Stimulated activated effector memory CD8-positive, alpha-beta T cell treated with anti-CD3 and anti-CD28 coated beads, Interleukin-12 subunit alpha, Interleukin-12 subunit beta, amount 100 ng/mL, for 72 hours (primary cell): ENCODE measurements around the gene C2CD2.

Experiments used
- ATAC-seq: fragments of 150-1000 bp; cut with Tn5 transposase; 2 replicates; pipeline ENCODE4 v1.10.0; 2021
- DNase-seq, 2 donors: peaks; one replicate each; pipeline ENCODE4 v3.0.0; 2021 to 2022; ENCODE audit warnings: low spot score in 2 of 2
- H3K27ac Mint-ChIP-seq: one replicate; pipeline ENCODE4 v1.8.0; 2022; ENCODE audit warnings: mild to moderate bottlenecking, mixed read lengths
- H3K36me3 Mint-ChIP-seq: one replicate; pipeline ENCODE4 v1.8.0; 2022; ENCODE audit warnings: mild to moderate bottlenecking, mixed read lengths
- H3K4me1 Mint-ChIP-seq: one replicate; pipeline ENCODE4 v1.8.0; 2022; ENCODE audit warnings: mixed read lengths
- H3K4me3 Mint-ChIP-seq: one replicate; pipeline ENCODE4 v1.8.0; 2022; ENCODE audit warnings: mild to moderate bottlenecking, mixed read lengths
- H3K9me3 Mint-ChIP-seq: one replicate; pipeline ENCODE4 v1.8.0; 2022; ENCODE audit warnings: mixed read lengths

The C2CD2 gene

GRCh38 chr21:41920476-41920875, 33.3 kb downstream of the C2CD2 start:
- Mint-ChIP-seq H3K4me1 (peaks cover 22% of the 10 kb centered on the region), H3K9me3 (no peaks in the 10 kb centered on the region), H3K36me3 (peaks cover 6% of the 10 kb centered on the region), H3K4me3 (no peak overlapping the region), H3K27ac (no peak overlapping the region)
- ATAC-seq = no peak
- DNase-seq = no peak

GRCh38 chr21:41919666-41920398, 34.0 kb downstream of the C2CD2 start:
- Mint-ChIP-seq H3K4me1 (peaks cover 21% of the 10 kb centered on the region), H3K36me3 (peaks cover 6% of the 10 kb centered on the region), H3K4me3 (no peak overlapping the region), H3K27ac (no peak overlapping the region), H3K9me3 (no peaks in the 10 kb centered on the region)
- no peak for DNase-seq
- ATAC-seq = no peak

- DNase-seq (no peak), ATAC-seq (no peak)
- no peaks in the 10 kb centered on the region for H3K9me3 Mint-ChIP-seq
- H3K4me3 Mint-ChIP-seq = no peak overlapping the region
- H3K36me3 Mint-ChIP-seq = peaks cover 6% of the 10 kb centered on the region
- H3K4me1 Mint-ChIP-seq = peaks cover 14% of the 10 kb centered on the region
- H3K27ac Mint-ChIP-seq = no peak overlapping the region
These were observed 35.1 kb downstream of the C2CD2 start for GRCh38 chr21:41918561-41919358.

GRCh38 chr21:41917531-41917930, 36.3 kb downstream of the C2CD2 start:
- H3K36me3 Mint-ChIP-seq = peaks cover 12% of the 10 kb centered on the region
- H3K4me1 Mint-ChIP-seq = peaks cover 7% of the 10 kb centered on the region
- no peak for ATAC-seq

GRCh38 chr21:41916888-41917433, 36.9 kb downstream of the C2CD2 start:
- DNase-seq = no peak
- no peak overlapping the region for H3K4me3 Mint-ChIP-seq
- peaks cover 5% of the 10 kb centered on the region for H3K4me1 Mint-ChIP-seq
- peaks cover 15% of the 10 kb centered on the region for H3K36me3 Mint-ChIP-seq
- H3K27ac Mint-ChIP-seq = peak overlapping the region; percentile 43
- no peaks in the 10 kb centered on the region for H3K9me3 Mint-ChIP-seq
- ATAC-seq = no peak

More at GRCh38 chr21:41917531-41917930, 36.3 kb downstream of the C2CD2 start:
- DNase-seq = no peak
- peak overlapping the region; percentile 43 for H3K27ac Mint-ChIP-seq
- no peak overlapping the region for H3K4me3 Mint-ChIP-seq
- H3K9me3 Mint-ChIP-seq = no peaks in the 10 kb centered on the region

GRCh38 chr21:41914965-41915364, 38.9 kb downstream of the C2CD2 start:
- no peaks in the 10 kb centered on the region for H3K4me1 Mint-ChIP-seq
- H3K4me3 Mint-ChIP-seq = no peak overlapping the region
- peaks cover 24% of the 10 kb centered on the region for H3K36me3 Mint-ChIP-seq
- H3K9me3 Mint-ChIP-seq = no peaks in the 10 kb centered on the region
- H3K27ac Mint-ChIP-seq = no peak overlapping the region
- ATAC-seq (no peak), DNase-seq (no peak)

GRCh38 chr21:41914358-41914757, 39.5 kb downstream of the C2CD2 start:
- DNase-seq (no peak), ATAC-seq (no peak)
- Mint-ChIP-seq H3K4me1 (no peaks in the 10 kb centered on the region), H3K4me3 (no peak overlapping the region), H3K27ac (no peak overlapping the region), H3K36me3 (peaks cover 27% of the 10 kb centered on the region), H3K9me3 (no peaks in the 10 kb centered on the region)

- H3K36me3 Mint-ChIP-seq = peaks cover 30% of the 10 kb centered on the region
- H3K27ac Mint-ChIP-seq = no peak overlapping the region
- ATAC-seq = no peak
- H3K4me1 Mint-ChIP-seq = no peaks in the 10 kb centered on the region
- DNase-seq = no peak
- no peaks in the 10 kb centered on the region for H3K9me3 Mint-ChIP-seq
- H3K4me3 Mint-ChIP-seq = no peak overlapping the region
These were observed 40.6 kb downstream of the C2CD2 start for GRCh38 chr21:41913230-41913629.

GRCh38 chr21:41908829-41909228, 45.0 kb downstream of the C2CD2 start:
- no peak for ATAC-seq
- H3K4me3 Mint-ChIP-seq = no peak overlapping the region
- no peak for DNase-seq
- peaks cover 29% of the 10 kb centered on the region for H3K36me3 Mint-ChIP-seq
- H3K27ac Mint-ChIP-seq = no peak overlapping the region
- H3K4me1 Mint-ChIP-seq = no peaks in the 10 kb centered on the region
- no peaks in the 10 kb centered on the region for H3K9me3 Mint-ChIP-seq

GRCh38 chr21:41907496-41908258, 46.1 kb downstream of the C2CD2 start:
- H3K36me3 Mint-ChIP-seq = peaks cover 24% of the 10 kb centered on the region
- H3K4me1 Mint-ChIP-seq = no peaks in the 10 kb centered on the region
- no peak overlapping the region for H3K4me3 Mint-ChIP-seq
- ATAC-seq (no peak), DNase-seq (no peak)
- H3K9me3 Mint-ChIP-seq = no peaks in the 10 kb centered on the region
- no peak overlapping the region for H3K27ac Mint-ChIP-seq

- ATAC-seq = no peak
- no peak overlapping the region for H3K4me3 Mint-ChIP-seq
- no peaks in the 10 kb centered on the region for H3K4me1 Mint-ChIP-seq
- no peak overlapping the region for H3K27ac Mint-ChIP-seq
- no peak for DNase-seq
- no peaks in the 10 kb centered on the region for H3K9me3 Mint-ChIP-seq
- peaks cover 17% of the 10 kb centered on the region for H3K36me3 Mint-ChIP-seq
These were observed 47.0 kb downstream of the C2CD2 start for GRCh38 chr21:41906770-41907169.

- H3K4me3 Mint-ChIP-seq = no peak overlapping the region
- H3K36me3 Mint-ChIP-seq = peaks cover 4% of the 10 kb centered on the region
- peaks cover 22% of the 10 kb centered on the region for H3K4me1 Mint-ChIP-seq
- ATAC-seq (no peak), DNase-seq (no peak)
- H3K27ac Mint-ChIP-seq = no peak overlapping the region
- H3K9me3 Mint-ChIP-seq = no peaks in the 10 kb centered on the region
These were observed 50.1 kb downstream of the C2CD2 start for GRCh38 chr21:41903559-41904351.

- H3K4me3 Mint-ChIP-seq = no peak overlapping the region
- H3K27ac Mint-ChIP-seq = no peak overlapping the region
- peaks cover 26% of the 10 kb centered on the region for H3K4me1 Mint-ChIP-seq
- no peaks in the 10 kb centered on the region for H3K9me3 Mint-ChIP-seq
- ATAC-seq (no peak), DNase-seq (no peak)
- H3K36me3 Mint-ChIP-seq = peaks cover 4% of the 10 kb centered on the region
These were observed 50.9 kb downstream of the C2CD2 start for GRCh38 chr21:41902946-41903345.

- no peak overlapping the region for H3K4me3 Mint-ChIP-seq
- ATAC-seq (no peak), DNase-seq (no peak)
- no peaks in the 10 kb centered on the region for H3K9me3 Mint-ChIP-seq
- no peak overlapping the region for H3K27ac Mint-ChIP-seq
- H3K4me1 Mint-ChIP-seq = peaks cover 26% of the 10 kb centered on the region
- H3K36me3 Mint-ChIP-seq = peaks cover 4% of the 10 kb centered on the region
These were observed 52.0 kb downstream of the C2CD2 start for GRCh38 chr21:41901782-41902181.
